HepG2 (cell line): Measurements from ENCODE around the gene COL5A2. TPM values are rescaled to one million over a fixed set of nuclear protein-coding genes. Genes with fewer than 3 reads are reported as not detected.

ENCODE experiments used
- ASH2L ChIP-seq: fragments of 300-600, 200-600 bp; sonication (generic); IDR thresholded peaks from 2 replicates; pipeline ENCODE4 v1.7.0; 2017; ENCODE audit warnings: low read depth, mild to moderate bottlenecking, moderate library complexity, mixed read lengths, low read length; ENCODE audit not compliant: insufficient read length
- BCL6 ChIP-seq: IDR thresholded peaks from 2 replicates; pipeline ENCODE4 v1.6.1; 2016; ENCODE audit warnings: missing genetic modification reagents, missing compliant biosample characterization
- DNMT3B ChIP-seq: conservative IDR thresholded peaks from 2 replicates; pipeline ENCODE4 v1.6.1; 2016; ENCODE audit warnings: missing biosample characterization, control low read depth
- ELF3 ChIP-seq: IDR thresholded peaks from 2 replicates; pipeline ENCODE4 v1.6.1; 2016; ENCODE audit warnings: missing genetic modification reagents, missing compliant biosample characterization
- HDAC1 ChIP-seq: sonication (generic); formaldehyde crosslinking; IDR thresholded peaks from 2 replicates; pipeline ENCODE4 v1.5.1; 2020; ENCODE audit warnings: mild to moderate bottlenecking, missing genetic modification reagents
- HNRNPL ChIP-seq: fragments of 200-400 bp; formaldehyde crosslinking; IDR thresholded peaks from 2 replicates; pipeline ENCODE4 v1.6.1; 2017; ENCODE audit warnings: mild to moderate bottlenecking, low read depth, low read length
- MTERF4 ChIP-seq: sonication (generic); formaldehyde crosslinking; IDR thresholded peaks from 2 replicates; pipeline ENCODE4 v1.8.0; 2023; ENCODE audit warnings: mild to moderate bottlenecking, missing genetic modification reagents
- NONO ChIP-seq, 2 experiments: fragments of 450-650 bp in 1 of 2; sonication (generic) in 1 of 2; formaldehyde crosslinking in 1 of 2; IDR thresholded peaks in 1 of 2; conservative IDR thresholded peaks in 1 of 2; 2 replicates each; pipeline versions ENCODE4 v1.6.1 to v1.8.0; 2017 to 2022; ENCODE audit warnings: mild to moderate bottlenecking in 1 of 2, missing genetic modification reagents in 1 of 2, moderate library complexity in 1 of 2
- PRDM15 ChIP-seq: sonication (generic); formaldehyde crosslinking; IDR thresholded peaks from 2 replicates; pipeline ENCODE4 v1.4.0; 2020; ENCODE audit warnings: missing genetic modification reagents
- RCOR2 ChIP-seq: IDR thresholded peaks from 2 replicates; pipeline ENCODE4 v1.6.1; 2016; ENCODE audit warnings: missing biosample characterization, missing genetic modification reagents
- SATB2 ChIP-seq: sonication (generic); formaldehyde crosslinking; IDR thresholded peaks from 2 replicates; pipeline ENCODE4 v1.5.0; 2020; ENCODE audit warnings: missing genetic modification reagents
- SMARCC2 ChIP-seq: fragments of 450-650 bp; IDR thresholded peaks from 2 replicates; pipeline ENCODE4 v1.6.1; 2017; ENCODE audit warnings: antibody characterized with exemption, mild to moderate bottlenecking
- TAF15 ChIP-seq: fragments of 200-400 bp; formaldehyde crosslinking; IDR thresholded peaks from one replicate; pipeline ENCODE4 v1.6.1; 2018; ENCODE audit warnings: mild to moderate bottlenecking, low read depth, low read length; ENCODE audit not compliant: poor library complexity, severe bottlenecking
- TCF7 ChIP-seq: sonication (generic); IDR thresholded peaks from 2 replicates; pipeline ENCODE4 v1.6.1; 2016; ENCODE audit warnings: antibody characterized with exemption, low read depth
- ZFY ChIP-seq: sonication (generic); formaldehyde crosslinking; IDR thresholded peaks from 2 replicates; pipeline ENCODE4 v1.4.0; 2020; ENCODE audit warnings: missing genetic modification reagents
- ZNF12 ChIP-seq: sonication (generic); formaldehyde crosslinking; IDR thresholded peaks from 2 replicates; pipeline ENCODE4 v1.5.0; 2020; ENCODE audit warnings: missing genetic modification reagents
- ZNF251 ChIP-seq: sonication (generic); formaldehyde crosslinking; IDR thresholded peaks from 2 replicates; pipeline ENCODE4 v1.9.0; 2021; ENCODE audit warnings: mild to moderate bottlenecking, missing genetic modification reagents
- ZNF331 ChIP-seq: sonication (generic); formaldehyde crosslinking; IDR thresholded peaks from 2 replicates; pipeline ENCODE4 v1.4.0; 2020; ENCODE audit warnings: missing genetic modification reagents
- ZNF746 ChIP-seq: sonication (generic); formaldehyde crosslinking; IDR thresholded peaks from 2 replicates; pipeline ENCODE4 v1.8.0; 2022; ENCODE audit warnings: mild to moderate bottlenecking, missing genetic modification reagents
- polyA plus RNA-seq, 8 experiments: library from polyadenylated mRNA; depleted of rRNA in 3 of 8; stranded (reverse) in 7 of 8; unstranded in 1 of 8; fragments of >200 nt; fragmentation: Illumina TruSeq in 4 of 8; extraction: Trizol in 4 of 8; gene quantifications; 2 replicates each; pipeline versions ENCODE4 v1.2.1 to v1.2.3, GENCODE V29; 2011 to 2016; ENCODE audit warnings: low read depth in 4 of 8, missing spikeins in 1 of 8, mixed read lengths in 1 of 8; ENCODE audit not compliant: insufficient read depth in 1 of 8
- total RNA-seq, 5 experiments: library from RNA; depleted of rRNA; stranded (reverse); fragments of >200 nt; fragmentation: Illumina TruSeq; extraction: Trizol; gene quantifications; 2 replicates each; pipeline ENCODE4 v1.2.3, GENCODE V29; 2016; ENCODE audit warnings: low read depth in 1 of 5
- TF ChIP-seq, protein P1 (sequence below): sonication (generic); formaldehyde crosslinking; IDR thresholded peaks from 2 replicates; pipeline ENCODE4 v1.4.0; 2020; ENCODE audit warnings: missing genetic modification reagents
- TF ChIP-seq, protein P2 (sequence below): sonication (generic); formaldehyde crosslinking; IDR thresholded peaks from 2 replicates; pipeline ENCODE4 v1.8.0; 2022; ENCODE audit warnings: missing genetic modification reagents, mild to moderate bottlenecking, borderline replicate concordance
- TF ChIP-seq, protein P3 (sequence below): sonication (generic); formaldehyde crosslinking; IDR thresholded peaks from 2 replicates; pipeline ENCODE4 v1.4.0; 2020; ENCODE audit warnings: missing genetic modification reagents

COL5A2 gene
- total and polyA plus RNA-seq, 2 of the 13 experiments (the other 11 are each of a cell fraction or from before 2014, with no cell fraction given): 0.83 to 1.5 TPM

DNA sequence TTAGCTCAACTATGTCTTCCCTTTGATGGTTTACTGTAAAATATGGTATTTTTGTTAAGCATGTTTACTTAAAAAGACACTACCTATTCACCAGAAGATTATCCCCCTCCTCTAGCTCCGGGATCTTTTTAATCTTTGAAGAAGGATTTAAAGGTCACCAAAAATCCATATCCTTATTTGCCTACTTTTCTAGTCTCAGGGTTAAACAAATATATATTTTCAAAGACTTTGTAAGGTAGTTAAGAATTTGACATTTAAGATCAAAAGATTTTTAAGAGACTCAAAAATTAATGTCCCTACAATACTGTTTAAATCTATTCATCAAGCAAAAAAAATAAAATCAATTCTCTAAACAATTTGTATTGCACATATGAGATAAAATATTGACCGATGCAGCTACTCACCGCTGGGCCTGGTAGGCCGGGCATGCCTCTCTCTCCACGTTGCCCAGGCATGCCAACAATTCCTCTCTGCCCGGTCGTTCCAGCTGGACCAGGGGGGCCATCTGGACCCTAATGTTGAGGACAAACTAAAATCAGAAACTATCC is 129.3 kb downstream of the COL5A2 start (continued):
- TF ChIP-seq PRDM15 (0 out of 2 replicates have a peak, but pooled peaks have one; percentile 35), ELF3 (CRISPR knock-in tag) (peak; percentile 70), HNRNPL (peak; percentile 79; the same call in 1 of the 2 replicates), TAF15 (no peak), ZNF12 (CRISPR knock-in tag) (no peak; the same call in 1 of the 2 replicates), BCL6 (CRISPR knock-in tag) (peak; percentile 89), NONO (IDR thresholded peaks at IDR 0.05) (no peak), NONO (CRISPR knock-in tag; conservative IDR thresholded peaks at IDR 0.05) (0 out of 2 replicates have a peak, but pooled peaks have one; percentile 58), TCF7 (peak; percentile 99), DNMT3B (CRISPR knock-in tag) (peak; percentile 78; the same call in 1 of the 2 replicates), HDAC1 (CRISPR knock-in tag) (peak; percentile 83), ASH2L (peak; percentile 96), SATB2 (CRISPR knock-in tag) (peak; percentile 73; the same call in 1 of the 2 replicates), ZFY (CRISPR knock-in tag) (peak; percentile 80), MTERF4 (no peak), SMARCC2 (0 out of 2 replicates have a peak, but pooled peaks have one; percentile 73), ZNF746 (CRISPR knock-in tag) (no peak; the same call in 1 of the 2 replicates), RCOR2 (CRISPR knock-in tag) (peak; percentile 85; the same call in 1 of the 2 replicates), ZNF331 (peak; percentile 35; the same call in 1 of the 2 replicates), ZNF251 (no peak)
- TF ChIP-seq, protein P1, sequence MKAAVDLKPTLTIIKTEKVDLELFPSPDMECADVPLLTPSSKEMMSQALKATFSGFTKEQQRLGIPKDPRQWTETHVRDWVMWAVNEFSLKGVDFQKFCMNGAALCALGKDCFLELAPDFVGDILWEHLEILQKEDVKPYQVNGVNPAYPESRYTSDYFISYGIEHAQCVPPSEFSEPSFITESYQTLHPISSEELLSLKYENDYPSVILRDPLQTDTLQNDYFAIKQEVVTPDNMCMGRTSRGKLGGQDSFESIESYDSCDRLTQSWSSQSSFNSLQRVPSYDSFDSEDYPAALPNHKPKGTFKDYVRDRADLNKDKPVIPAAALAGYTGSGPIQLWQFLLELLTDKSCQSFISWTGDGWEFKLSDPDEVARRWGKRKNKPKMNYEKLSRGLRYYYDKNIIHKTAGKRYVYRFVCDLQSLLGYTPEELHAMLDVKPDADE (CRISPR knock-in tag): no peak
- TF ChIP-seq, protein P2, sequence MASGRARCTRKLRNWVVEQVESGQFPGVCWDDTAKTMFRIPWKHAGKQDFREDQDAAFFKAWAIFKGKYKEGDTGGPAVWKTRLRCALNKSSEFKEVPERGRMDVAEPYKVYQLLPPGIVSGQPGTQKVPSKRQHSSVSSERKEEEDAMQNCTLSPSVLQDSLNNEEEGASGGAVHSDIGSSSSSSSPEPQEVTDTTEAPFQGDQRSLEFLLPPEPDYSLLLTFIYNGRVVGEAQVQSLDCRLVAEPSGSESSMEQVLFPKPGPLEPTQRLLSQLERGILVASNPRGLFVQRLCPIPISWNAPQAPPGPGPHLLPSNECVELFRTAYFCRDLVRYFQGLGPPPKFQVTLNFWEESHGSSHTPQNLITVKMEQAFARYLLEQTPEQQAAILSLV (CRISPR knock-in tag): no peak
- TF ChIP-seq, protein P3, sequence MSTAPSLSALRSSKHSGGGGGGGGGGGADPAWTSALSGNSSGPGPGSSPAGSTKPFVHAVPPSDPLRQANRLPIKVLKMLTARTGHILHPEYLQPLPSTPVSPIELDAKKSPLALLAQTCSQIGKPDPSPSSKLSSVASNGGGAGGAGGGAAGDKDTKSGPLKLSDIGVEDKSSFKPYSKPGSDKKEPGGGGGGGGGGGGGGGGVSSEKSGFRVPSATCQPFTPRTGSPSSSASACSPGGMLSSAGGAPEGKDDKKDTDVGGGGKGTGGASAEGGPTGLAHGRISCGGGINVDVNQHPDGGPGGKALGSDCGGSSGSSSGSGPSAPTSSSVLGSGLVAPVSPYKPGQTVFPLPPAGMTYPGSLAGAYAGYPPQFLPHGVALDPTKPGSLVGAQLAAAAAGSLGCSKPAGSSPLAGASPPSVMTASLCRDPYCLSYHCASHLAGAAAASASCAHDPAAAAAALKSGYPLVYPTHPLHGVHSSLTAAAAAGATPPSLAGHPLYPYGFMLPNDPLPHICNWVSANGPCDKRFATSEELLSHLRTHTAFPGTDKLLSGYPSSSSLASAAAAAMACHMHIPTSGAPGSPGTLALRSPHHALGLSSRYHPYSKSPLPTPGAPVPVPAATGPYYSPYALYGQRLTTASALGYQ: peak; percentile 99
